K562 (cell line): ENCODE measurements around the gene PTPN14. TPM values are rescaled to one million over a fixed set of nuclear protein-coding genes. Genes with fewer than 3 reads are reported as not detected.

Experiments used
- ATAC-seq: fragments of 200-7000 bp; cut with Tn5 transposase; 3 replicates; pipeline ENCODE4 v1.9.1; 2020; ENCODE audit warnings: moderate library complexity
- BruUV-seq: library from RNA; stranded (reverse); fragments of 400-500 nt; replicated peaks from 2 replicates; lab custom pipeline; 2021; lab: Mats Ljungman, UMichigan
- CTCF ChIA-PET: fragments of 300-600 bp; formaldehyde crosslinking; extraction: SDS; loops from one replicate; lab custom pipeline; 2021; ENCODE audit warnings: low intra/inter-chr PET ratio; lab: Yijun Ruan, JAX
- POLR2A ChIA-PET: fragments of 300-600, 350-650 bp; sonication (Branson Sonifier 250); formaldehyde crosslinking; extraction: SDS; loops from one replicate; lab custom pipeline; 2021; ENCODE audit warnings: antibody characterized with exemption, inconsistent platforms; lab: Yijun Ruan, JAX
- DNase-seq, 4 experiments: peaks; one replicate each; pipeline versions ENCODE4 v3.0.0 to v3.0.0-alpha.2; 2011 to 2018; ENCODE audit warnings: low spot score in 3 of 4, mixed read lengths in 3 of 4; ENCODE audit errors: extremely low read depth in 1 of 4
- FAIRE-seq: peaks from 2 replicates; lab custom pipeline; 2011; peaks lifted over from hg19 to GRCh38; lab: Jason Lieb, UNC
- H2AFZ ChIP-seq: 2 replicates; pipeline ENCODE4 v1.6.0; 2011; ENCODE audit warnings: low read depth, low read length, control low read depth, inconsistent platforms
- H3K27ac ChIP-seq: fragments of 200-600 bp; 3 replicates; pipeline ENCODE4 v1.8.0; 2011; ENCODE audit warnings: low read depth, mild to moderate bottlenecking, control low read depth, inconsistent platforms, low read length, moderate library complexity, mixed read lengths; ENCODE audit errors: extremely low read depth
- H3K27me3 ChIP-seq, 2 experiments: fragments of 300-600 bp in 1 of 2; 2 replicates in 1 of 2; 3 replicates in 1 of 2; pipeline versions ENCODE4 v1.6.0 to v1.8.0; 2011; ENCODE audit warnings: inconsistent platforms in 2 of 2, low read length in 2 of 2, mild to moderate bottlenecking in 1 of 2, mixed read lengths in 1 of 2, moderate library complexity in 1 of 2; ENCODE audit not compliant: control insufficient read depth in 2 of 2, insufficient read depth in 2 of 2
- H3K36me3 ChIP-seq: fragments of 300-600 bp; 3 replicates; pipeline ENCODE4 v1.8.0; 2011; ENCODE audit warnings: mild to moderate bottlenecking, low read length, inconsistent platforms; ENCODE audit not compliant: control insufficient read depth, insufficient read depth
- H3K4me1 ChIP-seq, 2 experiments: fragments of 200-600 bp in 1 of 2; replicated peaks in 1 of 2; 2 replicates in 1 of 2; 3 replicates in 1 of 2; pipeline versions ENCODE4 v1.5.1 to v1.8.0; 2011; ENCODE audit warnings: inconsistent platforms in 2 of 2, low read length in 2 of 2, mild to moderate bottlenecking in 1 of 2, mixed read lengths in 1 of 2, moderate library complexity in 1 of 2; ENCODE audit not compliant: control insufficient read depth in 2 of 2, insufficient read depth in 2 of 2
- H3K4me2 ChIP-seq: 2 replicates; pipeline ENCODE4 v1.6.1; 2011; ENCODE audit warnings: low read length, control low read depth, inconsistent platforms, mixed read lengths; ENCODE audit not compliant: insufficient read depth
- H3K4me3 ChIP-seq: fragments of 200-600 bp; sonication (generic), shearing (Covaris generic); 2 replicates; pipeline ENCODE4 v1.5.1; 2016; ENCODE audit warnings: control low read depth, inconsistent platforms
- H3K79me2 ChIP-seq: fragments of 200-600 bp; 3 replicates; pipeline ENCODE4 v1.8.0; 2011; ENCODE audit warnings: low read length, inconsistent platforms; ENCODE audit not compliant: control insufficient read depth, insufficient read depth
- H3K9ac ChIP-seq, 2 experiments: 2 replicates each; pipeline versions ENCODE4 v1.6.0 to v1.6.1; 2011; ENCODE audit warnings: low read depth in 2 of 2, low read length in 2 of 2, control low read depth in 1 of 2, inconsistent platforms in 1 of 2, mild to moderate bottlenecking in 1 of 2, mixed read lengths in 1 of 2; ENCODE audit not compliant: insufficient read depth in 1 of 2
- H3K9me1 ChIP-seq: one replicate; pipeline ENCODE4 v1.6.0; 2011; ENCODE audit warnings: inconsistent platforms, mild to moderate bottlenecking, low read length, moderate library complexity; ENCODE audit not compliant: control insufficient read depth, insufficient read depth
- H3K9me3 ChIP-seq: replicated peaks from 2 replicates; pipeline ENCODE4 v1.5.1; 2011; ENCODE audit warnings: low read depth, low read length, inconsistent platforms; ENCODE audit not compliant: control insufficient read depth, insufficient read depth
- H4K20me1 ChIP-seq: replicated peaks from 2 replicates; pipeline ENCODE4 v1.6.1; 2011; ENCODE audit warnings: low read length, inconsistent platforms, mixed read lengths; ENCODE audit not compliant: control insufficient read depth, insufficient read depth
- MGA ChIP-seq: fragments of 450-650 bp; IDR thresholded peaks from 2 replicates; pipeline ENCODE4 v1.6.1; 2016; ENCODE audit warnings: mild to moderate bottlenecking, moderate library complexity
- PCBP2 ChIP-seq: fragments of 200-400 bp; formaldehyde crosslinking; IDR thresholded peaks from 2 replicates; pipeline ENCODE4 v1.6.1; 2018; ENCODE audit warnings: low read length, low read depth, mild to moderate bottlenecking, moderate library complexity; ENCODE audit not compliant: poor library complexity, severe bottlenecking
- RNF2 ChIP-seq: sonication (generic); IDR thresholded peaks from 2 replicates; pipeline ENCODE4 v1.6.1; 2016
- RNF219 ChIP-seq: fragments of 250-450 bp; sonication (Bioruptor Pico); IDR thresholded peaks from 2 replicates; pipeline ENCODE4 v1.5.0; 2022; ENCODE audit warnings: mild to moderate bottlenecking
- ZNF224 ChIP-seq: sonication (generic); formaldehyde crosslinking; IDR thresholded peaks from 2 replicates; pipeline ENCODE4 v1.8.0; 2022; ENCODE audit warnings: mild to moderate bottlenecking, missing genetic modification reagents
- WGBS: fragments of 100-300 bp; shearing (Covaris generic); methylation state at CpG from one replicate; pipeline ENCODE4 v1.1.6; 2016; ENCODE audit warnings: low coverage, mixed read lengths; ENCODE audit not compliant: insufficient coverage; ENCODE audit errors: missing lambda C conversion rate; 5-methylcytosine and 5-hydroxymethylcytosine counted together
- in situ Hi-C: fragments of 300-500 bp; cut with MboI; formaldehyde crosslinking; loops from 4 replicates; pipeline ENCODE4 v1.15.0; 2018; ENCODE audit warnings: inconsistent platforms, mixed read lengths
- intact Hi-C: fragments of 100-400 bp; cut with micrococcal nuclease; formaldehyde crosslinking; loops from 2 replicates; pipeline ENCODE4 v1.14.2; 2022
- polyA plus RNA-seq, 8 experiments: library from polyadenylated mRNA; depleted of rRNA in 4 of 8; stranded (reverse) in 5 of 8; unstranded in 3 of 8; fragments of >200 nt; fragmentation: Nextera tagmentation in 2 of 8; fragmentation: Illumina TruSeq in 1 of 8; extraction: Ambion mirVana in 2 of 8; extraction: Trizol in 1 of 8; gene quantifications; 2 replicates each; pipeline versions ENCODE4 v1.2.1 to v1.2.3, GENCODE V29; 2011 to 2014; ENCODE audit warnings: inconsistent platforms in 1 of 8, missing spikeins in 1 of 8
- total RNA-seq, 7 experiments: library from RNA; depleted of rRNA in 6 of 7; stranded (reverse); fragments of >200 nt in 6 of 7; fragmentation: Illumina TruSeq in 2 of 7; extraction: Trizol in 2 of 7; gene quantifications; 2 replicates each; pipeline versions ENCODE4 v1.2.1 to v1.2.3, GENCODE V29; 2011 to 2021; ENCODE audit warnings: low replicate concordance in 1 of 7
- TF ChIP-seq, protein P1 (sequence below): fragments of 250-450 bp; sonication (Bioruptor Pico); IDR thresholded peaks from 2 replicates; pipeline ENCODE4 v1.9.0; 2021; ENCODE audit warnings: mild to moderate bottlenecking, inconsistent platforms

Gene PTPN14
- total and polyA plus RNA-seq, 9 of the 15 experiments (the other 6 are each of a cell fraction or from before 2014, with no cell fraction given) = 0.01 to 0.29 (median 0.04) TPM; not detected in 6

- ChIA-PET POLR2A (no interaction called here), CTCF (no interaction called here)
- intact Hi-C loops = no loop called here
- in situ Hi-C loops = no loop called here
- ATAC-seq (no peak), DNase-seq (peak in 1 of 4 experiments; percentile 15), FAIRE-seq (no peak)
- H3K9me1 ChIP-seq = no peaks in the 10 kb centered on the region
- no peak overlapping the region for H2AFZ ChIP-seq
- H3K79me2 ChIP-seq = no peaks in the 10 kb centered on the region
- peaks cover 13 to 18% of the 10 kb centered on the region in 2 experiments for H3K27me3 ChIP-seq
- H3K9me3 ChIP-seq = no peaks in the 10 kb centered on the region
- no peak overlapping the region for H3K4me3 ChIP-seq
- H3K27ac ChIP-seq = no peak overlapping the region
- BruUV-seq = no TSS peak
- no peak overlapping the region for H3K9ac ChIP-seq
- 0% methylated on average over 2 of the region's 2 CpGs for WGBS
- no peaks in the 10 kb centered on the region for H3K4me1 ChIP-seq
- H3K36me3 ChIP-seq = no peaks in the 10 kb centered on the region
- H4K20me1 ChIP-seq = no peaks in the 10 kb centered on the region
- no peak overlapping the region for H3K4me2 ChIP-seq
- TF ChIP-seq MGA (no peak), PCBP2 (no peak), RNF219 (no peak), RNF2 (no peak), ZNF224 (CRISPR knock-in tag) (no peak)
- TF ChIP-seq, protein P1, sequence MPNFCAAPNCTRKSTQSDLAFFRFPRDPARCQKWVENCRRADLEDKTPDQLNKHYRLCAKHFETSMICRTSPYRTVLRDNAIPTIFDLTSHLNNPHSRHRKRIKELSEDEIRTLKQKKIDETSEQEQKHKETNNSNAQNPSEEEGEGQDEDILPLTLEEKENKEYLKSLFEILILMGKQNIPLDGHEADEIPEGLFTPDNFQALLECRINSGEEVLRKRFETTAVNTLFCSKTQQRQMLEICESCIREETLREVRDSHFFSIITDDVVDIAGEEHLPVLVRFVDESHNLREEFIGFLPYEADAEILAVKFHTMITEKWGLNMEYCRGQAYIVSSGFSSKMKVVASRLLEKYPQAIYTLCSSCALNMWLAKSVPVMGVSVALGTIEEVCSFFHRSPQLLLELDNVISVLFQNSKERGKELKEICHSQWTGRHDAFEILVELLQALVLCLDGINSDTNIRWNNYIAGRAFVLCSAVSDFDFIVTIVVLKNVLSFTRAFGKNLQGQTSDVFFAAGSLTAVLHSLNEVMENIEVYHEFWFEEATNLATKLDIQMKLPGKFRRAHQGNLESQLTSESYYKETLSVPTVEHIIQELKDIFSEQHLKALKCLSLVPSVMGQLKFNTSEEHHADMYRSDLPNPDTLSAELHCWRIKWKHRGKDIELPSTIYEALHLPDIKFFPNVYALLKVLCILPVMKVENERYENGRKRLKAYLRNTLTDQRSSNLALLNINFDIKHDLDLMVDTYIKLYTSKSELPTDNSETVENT (CRISPR knock-in tag) = no peak
These were observed 153.9 kb downstream of the PTPN14 start for GRCh38 chr1:214397497-214397896.
